Neural cell (in vitro differentiated cells): Measurements from ENCODE around the gene CTDSP2. TPM values are rescaled to one million over a fixed set of nuclear protein-coding genes. Genes with fewer than 3 reads are reported as not detected.

Source experiments
- H2AFZ ChIP-seq: fragments of 200-600, 300-800 bp; sonication (generic), shearing (Covaris generic); 2 replicates; pipeline ENCODE4 v1.6.0; 2014; ENCODE audit warnings: low read depth, mild to moderate bottlenecking, antibody characterized with exemption, low read length, moderate library complexity
- H3F3A ChIP-seq: fragments of 200-600 bp; shearing (Covaris generic); 2 replicates; pipeline ENCODE4 v1.6.1; 2016; ENCODE audit warnings: mild to moderate bottlenecking, moderate library complexity, mixed read lengths, antibody characterized with exemption, low read length; ENCODE audit not compliant: insufficient read depth, poor library complexity, severe bottlenecking
- H3K27ac ChIP-seq: fragments of 200-600, 300-800 bp; sonication (generic), shearing (Covaris generic); 2 replicates; pipeline ENCODE4 v1.5.1; 2014; ENCODE audit warnings: mild to moderate bottlenecking, low read length, moderate library complexity
- H3K27me3 ChIP-seq: fragments of 300-800, 200-600 bp; sonication (generic), shearing (Covaris generic); 2 replicates; pipeline ENCODE4 v1.6.0; 2014; ENCODE audit warnings: mild to moderate bottlenecking, low read depth, low read length, moderate library complexity; ENCODE audit not compliant: insufficient read depth
- H3K36me3 ChIP-seq: fragments of 300-800, 200-600 bp; sonication (generic), shearing (Covaris generic); 2 replicates; pipeline ENCODE4 v1.5.1; 2014; ENCODE audit warnings: mild to moderate bottlenecking, antibody characterized with exemption, low read length, moderate library complexity; ENCODE audit not compliant: insufficient read depth
- H3K4me2 ChIP-seq: fragments of 300-800, 200-600 bp; sonication (generic), shearing (Covaris generic); 2 replicates; pipeline ENCODE4 v1.6.0; 2014; ENCODE audit warnings: mild to moderate bottlenecking, low read length
- H3K4me3 ChIP-seq: fragments of 300-800, 200-600 bp; sonication (generic), shearing (Covaris generic); 2 replicates; pipeline ENCODE4 v1.5.1; 2014; ENCODE audit warnings: mild to moderate bottlenecking, low read length, moderate library complexity
- H3K79me2 ChIP-seq: fragments of 200-600 bp; shearing (Covaris generic); replicated peaks from 2 replicates; pipeline ENCODE4 v1.6.0; 2014; ENCODE audit warnings: mild to moderate bottlenecking, low read length, moderate library complexity; ENCODE audit not compliant: insufficient read depth
- H3K9ac ChIP-seq: fragments of 300-800, 200-600 bp; sonication (generic), shearing (Covaris generic); 2 replicates; pipeline ENCODE4 v1.6.1; 2016; ENCODE audit warnings: mild to moderate bottlenecking, low read length, mixed read lengths
- H3K9me2 ChIP-seq: fragments of 200-600 bp; shearing (Covaris generic); 2 replicates; pipeline ENCODE4 v1.6.1; 2016; ENCODE audit warnings: mild to moderate bottlenecking, low read length, mixed read lengths; ENCODE audit not compliant: insufficient read depth
- H3K9me3 ChIP-seq: fragments of 200-600, 300-800 bp; sonication (generic), shearing (Covaris generic); 2 replicates; pipeline ENCODE4 v1.6.1; 2016; ENCODE audit warnings: mild to moderate bottlenecking, mixed run types, low read length, moderate library complexity, mixed read lengths
- H4K20me1 ChIP-seq: fragments of 200-600 bp; shearing (Covaris generic); 2 replicates; pipeline ENCODE4 v1.6.1; 2016; ENCODE audit warnings: mild to moderate bottlenecking, mixed run types; ENCODE audit not compliant: insufficient read depth
- CTCF ChIP-seq: fragments of 450-650 bp; IDR thresholded peaks from 2 replicates; pipeline ENCODE4 v1.5.1; 2014; ENCODE audit warnings: antibody characterized with exemption, mild to moderate bottlenecking, moderate library complexity; ENCODE audit not compliant: poor library complexity, severe bottlenecking
- EP300 ChIP-seq: fragments of 450-650 bp; conservative IDR thresholded peaks from 2 replicates; pipeline ENCODE4 v1.6.1; 2014; ENCODE audit warnings: antibody characterized with exemption, mild to moderate bottlenecking, moderate library complexity; ENCODE audit not compliant: poor library complexity, severe bottlenecking
- EZH2 ChIP-seq: fragments of 200-600, 300-800 bp; shearing (Covaris generic), sonication (generic); IDR thresholded peaks from 2 replicates; pipeline ENCODE4 v1.6.1; 2014; ENCODE audit warnings: antibody characterized with exemption, low read length, borderline replicate concordance, mild to moderate bottlenecking; ENCODE audit not compliant: insufficient read depth, poor library complexity, severe bottlenecking
- MXI1 ChIP-seq: fragments of 450-650 bp; conservative IDR thresholded peaks from 2 replicates; pipeline ENCODE4 v1.6.1; 2014; ENCODE audit warnings: antibody characterized with exemption, mild to moderate bottlenecking; ENCODE audit not compliant: poor library complexity, severe bottlenecking
- POLR2AphosphoS5 ChIP-seq: IDR thresholded peaks from 2 replicates; pipeline ENCODE4 v1.6.1; 2012
- RAD21 ChIP-seq: fragments of 450-650 bp; conservative IDR thresholded peaks from 2 replicates; pipeline ENCODE4 v1.6.1; 2014; ENCODE audit warnings: antibody characterized with exemption, mild to moderate bottlenecking, moderate library complexity
- REST ChIP-seq: IDR thresholded peaks from 2 replicates; pipeline ENCODE4 v1.6.1; 2012; ENCODE audit warnings: borderline replicate concordance
- SMC3 ChIP-seq: fragments of 450-650 bp; conservative IDR thresholded peaks from 2 replicates; pipeline ENCODE4 v1.6.1; 2014; ENCODE audit warnings: antibody characterized with exemption, mild to moderate bottlenecking, moderate library complexity; ENCODE audit not compliant: poor library complexity
- TAF1 ChIP-seq: IDR thresholded peaks from 2 replicates; pipeline ENCODE4 v1.6.1; 2012; ENCODE audit warnings: low read depth
- polyA plus RNA-seq: library from polyadenylated mRNA; depleted of rRNA; stranded (reverse); fragments of >200 nt; gene quantifications from 2 replicates; pipeline ENCODE4 v1.2.3, GENCODE V29; 2014

Gene CTDSP2
- polyA plus RNA-seq, 1 donor from 2014 or later = 23.6 TPM

- Histone ChIP-seq H3K36me3 (no peaks in the 10 kb centered on the region), H3K4me2 (no peak overlapping the region), H3K27ac (peak overlapping the region; percentile 30), H3F3A (no peaks in the 10 kb centered on the region), H2AFZ (no peak overlapping the region), H3K27me3 (peaks cover 8% of the 10 kb centered on the region), H3K9me3 (no peaks in the 10 kb centered on the region), H3K79me2 (no peaks in the 10 kb centered on the region), H3K4me3 (peak overlapping the region; percentile 45), H3K9me2 (no peaks in the 10 kb centered on the region), H3K9ac (no peak overlapping the region), H4K20me1 (no peaks in the 10 kb centered on the region)
- TF ChIP-seq CTCF = no peak
- TF ChIP-seq EP300 = no peak
- TF ChIP-seq POLR2AphosphoS5 = no peak
- no peak for TF ChIP-seq MXI1
- no peak for TF ChIP-seq SMC3
- no peak for TF ChIP-seq EZH2
- no peak for TF ChIP-seq REST
- no peak for TF ChIP-seq RAD21
- no peak for TF ChIP-seq TAF1
These were observed 22.9 kb upstream of the CTDSP2 start for GRCh38 chr12:57869298-57869926.

GRCh38 chr12:57868851-57869268 lies 22.3 kb upstream of the CTDSP2 start:
- H4K20me1 ChIP-seq = no peaks in the 10 kb centered on the region
- H2AFZ ChIP-seq = no peak overlapping the region
- no peaks in the 10 kb centered on the region for H3K36me3 ChIP-seq
- H3K9me2 ChIP-seq = no peaks in the 10 kb centered on the region
- peak overlapping the region; percentile 45 for H3K4me3 ChIP-seq
- no peaks in the 10 kb centered on the region for H3K79me2 ChIP-seq
- H3K27me3 ChIP-seq = peaks cover 11% of the 10 kb centered on the region
- no peaks in the 10 kb centered on the region for H3K9me3 ChIP-seq
- H3K9ac ChIP-seq = no peak overlapping the region
- H3K4me2 ChIP-seq = no peak overlapping the region
- TF ChIP-seq RAD21 = no peak
- TF ChIP-seq SMC3 = no peak
- TF ChIP-seq TAF1 = no peak
- TF ChIP-seq CTCF = no peak
- TF ChIP-seq MXI1 = no peak
- TF ChIP-seq EP300 = no peak
- TF ChIP-seq POLR2AphosphoS5 = no peak
- no peak for TF ChIP-seq REST
- no peak for TF ChIP-seq EZH2
- H3K27ac ChIP-seq = peak overlapping the region; percentile 30
- H3F3A ChIP-seq = no peaks in the 10 kb centered on the region
